Stimulated activated CD4-positive, alpha-beta T cell treated with anti-CD3 and anti-CD28 coated beads, Interleukin-15, amount 100 ng/mL, for 24 hours (primary cell): Measurements from ENCODE around the gene ALOXE3.
A peak's percentile ranks its signal among the peaks of the same experiment; 100 is the strongest.

Experiments
- DNase-seq: peaks from one replicate; pipeline ENCODE4 v3.0.0-alpha.2; 2020

The ALOXE3 gene

GRCh38 chr17:8153957-8154607 is 35.8 kb upstream of the ALOXE3 start:
- peak; percentile 92 for DNase-seq

DNA sequence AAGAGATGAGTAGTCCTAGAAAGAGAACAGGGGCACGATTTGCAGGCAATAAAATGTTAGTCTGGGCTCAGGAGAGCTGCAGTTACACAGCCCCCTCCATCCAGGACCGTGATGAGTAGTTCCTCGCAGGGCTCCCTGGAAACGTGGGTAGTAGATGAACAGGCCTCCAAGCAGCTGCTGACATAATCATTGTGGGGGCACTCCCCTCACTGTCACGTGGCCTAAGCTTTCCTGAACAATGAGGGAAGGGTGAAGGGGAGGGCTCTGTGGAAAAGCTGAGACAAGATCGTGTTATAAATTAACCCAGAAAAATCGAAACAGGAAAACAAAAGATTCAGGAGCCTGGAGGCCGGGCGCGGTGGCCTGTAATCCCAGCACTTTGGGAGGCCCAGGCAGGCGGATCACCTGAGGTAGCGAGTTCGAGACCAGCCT is 35.2 kb upstream of the ALOXE3 start:
- DNase-seq, result peak; percentile 80

GRCh38 chr17:8153031-8153451 is 34.7 kb upstream of the ALOXE3 start:
- DNase-seq, result no peak

DNA sequence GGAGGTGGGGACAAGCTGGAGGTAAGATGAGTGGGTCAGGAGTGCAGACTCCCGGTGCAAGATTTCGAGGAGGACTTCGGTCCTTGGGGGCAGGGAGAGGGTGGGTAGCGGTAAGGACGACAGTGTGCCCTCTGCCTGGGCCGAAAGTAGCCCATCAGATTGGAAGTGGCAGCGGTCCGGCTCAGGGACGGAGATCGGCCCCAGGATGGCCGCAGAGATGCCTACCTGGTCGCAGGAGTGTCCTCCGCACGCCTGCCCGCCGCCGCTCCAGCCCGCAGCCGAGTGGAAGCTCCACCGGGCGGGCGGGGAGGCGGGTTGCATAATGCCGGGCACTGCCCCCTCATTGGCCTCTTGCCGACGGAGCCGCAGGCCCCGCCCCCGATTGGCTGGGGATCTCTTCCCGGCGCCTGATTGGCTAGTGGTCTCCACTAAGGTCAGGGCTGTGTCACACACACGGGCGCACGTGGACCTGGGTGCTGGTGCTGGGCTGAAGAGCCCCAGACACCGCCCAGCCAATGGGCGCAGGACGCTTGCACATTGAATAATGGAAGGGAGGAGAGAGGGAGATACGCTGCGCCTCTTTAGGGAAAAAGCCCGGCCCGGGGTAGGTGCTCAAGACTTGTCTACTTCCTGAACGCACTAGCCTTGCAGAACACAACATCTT is 33.9 kb upstream of the ALOXE3 start, which contains the start of gene PER1:
TSS of gene PER1 (minus strand) at position 293 of the 664 bp plus-strand sequence. CDS start 1,698 bp downstream, outside the sequence.
- DNase-seq, result peak; percentile 96

GRCh38 chr17:8151641-8152111 is 33.4 kb upstream of the ALOXE3 start:
- DNase-seq, result peak; percentile 56

GRCh38 chr17:8151120-8151640 is 32.9 kb upstream of the ALOXE3 start:
- DNase-seq, result peak; percentile 92

DNA sequence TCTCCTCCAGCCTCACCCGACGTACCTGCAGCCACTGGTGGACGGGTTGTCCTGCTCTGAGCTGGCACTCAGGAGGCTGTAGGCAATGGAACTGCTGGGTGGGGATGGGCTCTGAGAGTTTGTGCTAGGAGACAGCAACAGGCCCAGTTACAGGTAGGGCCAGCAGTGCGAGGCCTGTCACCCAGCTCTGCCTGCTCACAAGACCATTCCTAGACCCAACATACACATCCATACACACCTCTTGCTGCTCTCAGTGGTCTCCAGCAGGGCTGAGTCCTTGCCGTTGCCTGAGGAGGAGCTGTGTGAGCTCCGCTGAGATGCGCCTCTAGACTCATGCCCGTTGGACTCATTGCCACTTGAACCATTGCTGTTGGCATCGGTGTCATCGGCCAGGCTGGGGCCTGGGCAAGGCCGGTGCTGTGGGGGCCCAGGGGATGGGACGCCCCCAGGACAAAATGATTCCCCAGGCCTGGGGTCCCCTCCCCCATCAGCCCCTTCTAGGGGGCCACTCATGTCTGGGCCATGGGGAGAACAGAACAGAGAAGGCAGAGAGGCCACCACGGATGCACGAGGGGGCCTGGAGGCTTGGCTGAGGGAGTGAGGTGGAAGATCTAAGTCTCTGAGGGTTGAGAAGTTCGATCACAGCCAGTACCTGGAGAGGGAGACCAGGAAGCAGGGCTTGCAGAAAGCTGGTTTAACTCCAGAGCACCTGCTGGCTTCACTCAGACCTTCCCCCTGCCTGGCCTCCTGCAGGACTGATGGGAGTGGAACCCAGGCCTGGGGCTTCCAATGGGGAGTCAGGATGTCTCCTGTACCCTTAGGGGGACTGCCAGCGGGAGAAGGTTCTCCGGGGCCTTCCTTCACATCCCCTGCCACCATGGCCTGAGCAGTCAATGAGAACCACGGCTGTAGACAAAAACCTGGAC is 32.1 kb upstream of the ALOXE3 start:
- DNase-seq, result no peak

DNA sequence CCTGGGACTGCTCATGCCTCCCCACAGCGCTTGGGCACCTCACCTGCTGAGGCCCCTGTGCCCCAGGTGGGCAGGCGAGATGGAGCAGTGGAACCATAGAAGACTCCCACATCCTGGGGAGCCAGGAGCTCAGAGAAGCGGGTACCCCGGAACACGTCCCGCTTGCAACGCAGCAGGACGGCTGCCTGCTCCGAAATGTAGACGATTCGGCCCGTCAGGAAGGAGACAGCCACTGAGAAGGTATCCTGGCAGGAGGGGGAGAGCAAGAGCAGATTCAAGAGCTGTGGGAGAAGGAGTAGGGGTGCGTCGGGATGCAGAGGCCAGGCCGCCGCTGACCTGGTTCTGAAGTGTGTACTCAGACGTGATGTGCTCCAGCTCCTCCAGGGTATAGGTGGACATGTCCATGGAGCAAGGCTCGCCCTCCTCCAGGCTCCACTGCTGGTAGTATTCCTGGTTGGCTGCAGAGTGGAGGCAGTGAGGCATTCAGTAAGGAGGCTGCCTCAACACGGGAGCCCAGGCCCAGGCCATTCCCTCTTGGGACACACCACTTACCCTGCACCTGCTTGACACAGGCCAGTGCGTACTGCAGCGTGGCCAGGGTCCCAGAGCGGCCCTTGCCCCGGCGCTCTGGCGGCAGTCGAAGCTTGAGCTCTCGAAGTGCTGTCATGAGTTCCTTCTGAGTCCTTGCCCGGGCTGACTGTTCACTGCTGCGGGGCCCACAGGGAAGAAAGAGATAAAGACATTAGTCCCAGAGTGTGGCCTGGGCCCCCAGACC is 31.3 kb upstream of the ALOXE3 start:
- no peak for DNase-seq

DNA sequence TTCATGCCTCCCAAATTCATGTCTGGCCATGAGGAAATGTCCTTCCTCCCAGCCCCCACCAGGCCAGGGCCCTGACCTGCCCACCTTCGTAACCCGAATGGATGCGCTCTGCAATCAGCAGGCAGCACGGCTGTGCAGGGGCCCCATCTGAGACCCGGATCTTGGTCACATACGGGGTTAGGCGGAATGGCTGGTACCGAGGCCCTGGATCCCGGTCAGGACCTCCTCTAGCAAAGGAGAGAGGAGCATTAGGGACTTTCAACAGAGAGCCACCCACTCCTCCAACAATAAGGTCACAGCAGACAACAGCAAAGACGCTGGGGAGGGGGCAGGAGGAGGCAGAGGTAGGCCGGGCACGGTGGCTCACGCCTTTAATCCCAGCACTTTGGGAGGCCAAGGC is 30.2 kb upstream of the ALOXE3 start:
- no peak for DNase-seq

- DNase-seq, result no peak
These were observed 29.6 kb upstream of the ALOXE3 start for GRCh38 chr17:8147805-8148404.

GRCh38 chr17:8147141-8147804 is 29.0 kb upstream of the ALOXE3 start:
- no peak for DNase-seq

DNA sequence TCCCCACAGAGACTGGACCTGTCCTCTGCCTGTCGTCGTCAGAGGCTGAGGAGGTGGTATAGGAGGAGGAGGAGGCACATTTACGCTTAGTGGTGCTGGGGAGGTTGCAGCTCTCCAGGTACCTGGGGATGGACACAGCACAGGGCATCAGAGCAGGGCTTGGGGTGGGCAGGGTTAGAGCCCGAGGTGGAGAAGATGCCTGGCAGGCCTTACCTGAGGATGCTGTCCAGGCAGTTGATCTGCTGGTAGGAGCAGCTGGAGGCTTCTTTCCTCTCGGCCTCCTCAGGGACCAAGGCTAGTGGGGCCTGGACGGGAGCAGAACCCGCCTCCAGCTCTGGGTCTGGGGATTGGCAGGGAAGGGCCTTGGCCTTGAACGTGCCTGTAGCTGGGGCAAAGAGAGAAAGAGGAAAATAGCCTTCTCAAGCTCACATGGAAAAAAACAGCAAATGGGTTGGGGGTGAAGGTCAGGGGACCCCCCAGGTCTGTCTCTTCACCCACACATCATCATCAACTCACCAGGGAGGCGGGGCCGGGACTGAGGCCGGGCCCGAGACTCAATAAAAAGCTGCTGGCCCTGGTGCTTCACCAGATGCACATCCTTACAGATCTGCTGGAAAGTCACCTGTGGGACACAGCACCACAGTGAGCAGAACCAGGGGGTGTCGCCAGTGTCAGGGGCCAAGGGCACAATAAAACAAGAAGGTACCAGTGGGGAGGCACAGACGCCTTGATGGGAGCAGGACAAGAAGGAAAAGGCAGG is 28.2 kb upstream of the ALOXE3 start:
- no peak for DNase-seq

DNA sequence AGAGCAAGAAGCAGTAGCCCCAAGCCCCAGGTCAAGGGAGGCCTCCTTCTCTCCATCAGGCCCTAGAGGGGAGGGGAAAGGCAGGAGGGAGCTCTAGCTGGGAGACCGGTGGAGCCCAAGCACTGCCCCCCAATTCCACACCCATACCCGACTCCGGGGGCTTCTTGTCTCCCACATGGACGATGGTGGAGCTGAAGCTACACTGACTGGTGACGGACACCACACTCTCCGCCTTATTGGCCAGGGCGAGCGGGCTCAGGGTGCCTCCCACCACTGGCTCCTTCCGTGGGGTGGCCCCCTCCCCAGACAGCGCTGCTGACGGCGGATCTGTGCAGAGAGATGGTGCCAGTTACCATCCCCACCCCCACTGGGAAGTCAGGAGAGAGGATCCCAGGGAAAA is 27.5 kb upstream of the ALOXE3 start:
- no peak for DNase-seq

- DNase-seq, result no peak
These were observed 26.3 kb upstream of the ALOXE3 start for GRCh38 chr17:8144401-8145231.

GRCh38 chr17:8143581-8144400 is 25.5 kb upstream of the ALOXE3 start:
- DNase-seq, result no peak

- DNase-seq, result no peak
These were observed 24.7 kb upstream of the ALOXE3 start for GRCh38 chr17:8142887-8143580.

DNA sequence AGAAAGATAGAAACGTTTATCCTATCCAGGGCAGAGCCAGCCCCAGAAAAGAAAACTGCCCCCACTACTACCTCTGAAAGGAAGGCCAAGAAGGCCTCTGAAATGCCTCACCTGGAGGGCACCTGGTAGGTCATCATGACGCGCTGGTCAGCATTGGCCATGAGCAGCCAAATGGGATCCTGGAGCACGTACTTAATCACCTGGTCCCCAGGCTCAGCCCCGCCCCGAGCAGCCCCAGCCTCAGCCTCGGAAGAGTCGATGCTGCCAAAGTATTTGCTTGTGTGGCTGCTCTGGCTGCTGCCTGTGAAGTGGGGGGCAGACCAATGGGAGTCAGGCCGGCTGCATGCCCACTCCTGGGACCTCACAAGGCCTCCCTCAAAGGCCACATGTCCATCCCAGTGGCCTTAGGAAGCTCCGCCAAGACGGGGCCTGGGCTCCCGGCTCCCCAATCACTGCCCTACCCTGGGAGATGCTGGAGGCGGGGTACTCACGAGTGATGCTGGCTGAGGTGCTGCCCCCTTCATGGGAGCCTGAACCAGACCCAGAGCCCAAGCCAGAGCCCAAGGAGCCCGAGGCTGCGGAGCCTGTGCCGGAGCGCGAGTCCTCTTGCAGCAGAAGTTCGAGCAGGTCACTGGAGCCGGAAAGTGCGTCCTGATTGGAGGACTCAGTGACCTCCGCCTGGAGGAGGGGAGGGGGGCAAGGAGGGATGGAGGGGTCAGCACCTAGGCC is 24.0 kb upstream of the ALOXE3 start:
- DNase-seq, result no peak
